WERI-Rb-1 (cell line): Measurements from ENCODE around the gene CCDC85B.
A peak's percentile ranks its signal among the peaks of the same experiment; 100 is the strongest.

Experiments used
- DNase-seq: peaks from one replicate; pipeline ENCODE4 v3.0.0-alpha.2; 2020
- H3K27ac ChIP-seq: fragments of 250-450 bp; sonication (Bioruptor Pico); 2 replicates; pipeline ENCODE4 v1.5.1; 2020; ENCODE audit warnings: mild to moderate bottlenecking, moderate library complexity
- H3K27me3 ChIP-seq: fragments of 250-450 bp; sonication (Bioruptor Pico); 2 replicates; pipeline ENCODE4 v1.5.1; 2021; ENCODE audit warnings: mild to moderate bottlenecking, low read depth, moderate library complexity; ENCODE audit not compliant: insufficient read depth, severe bottlenecking
- H3K36me3 ChIP-seq: fragments of 250-450 bp; sonication (Bioruptor Pico); 2 replicates; pipeline ENCODE4 v1.5.1; 2020; ENCODE audit warnings: mild to moderate bottlenecking, moderate library complexity
- H3K4me3 ChIP-seq: 2 replicates; pipeline ENCODE4 v1.5.1; 2011; ENCODE audit warnings: low read depth, mild to moderate bottlenecking, control low read depth, low read length
- H3K9me3 ChIP-seq: fragments of 250-450 bp; sonication (Bioruptor Pico); 2 replicates; pipeline ENCODE4 v1.5.1; 2021; ENCODE audit warnings: mild to moderate bottlenecking, moderate library complexity; ENCODE audit not compliant: severe bottlenecking
- TF ChIP-seq, protein P1 (sequence below): IDR thresholded peaks from 2 replicates; pipeline ENCODE4 v1.5.1; 2011; ENCODE audit warnings: low read depth, mild to moderate bottlenecking, control low read depth, inconsistent platforms, low read length

Gene CCDC85B

DNA sequence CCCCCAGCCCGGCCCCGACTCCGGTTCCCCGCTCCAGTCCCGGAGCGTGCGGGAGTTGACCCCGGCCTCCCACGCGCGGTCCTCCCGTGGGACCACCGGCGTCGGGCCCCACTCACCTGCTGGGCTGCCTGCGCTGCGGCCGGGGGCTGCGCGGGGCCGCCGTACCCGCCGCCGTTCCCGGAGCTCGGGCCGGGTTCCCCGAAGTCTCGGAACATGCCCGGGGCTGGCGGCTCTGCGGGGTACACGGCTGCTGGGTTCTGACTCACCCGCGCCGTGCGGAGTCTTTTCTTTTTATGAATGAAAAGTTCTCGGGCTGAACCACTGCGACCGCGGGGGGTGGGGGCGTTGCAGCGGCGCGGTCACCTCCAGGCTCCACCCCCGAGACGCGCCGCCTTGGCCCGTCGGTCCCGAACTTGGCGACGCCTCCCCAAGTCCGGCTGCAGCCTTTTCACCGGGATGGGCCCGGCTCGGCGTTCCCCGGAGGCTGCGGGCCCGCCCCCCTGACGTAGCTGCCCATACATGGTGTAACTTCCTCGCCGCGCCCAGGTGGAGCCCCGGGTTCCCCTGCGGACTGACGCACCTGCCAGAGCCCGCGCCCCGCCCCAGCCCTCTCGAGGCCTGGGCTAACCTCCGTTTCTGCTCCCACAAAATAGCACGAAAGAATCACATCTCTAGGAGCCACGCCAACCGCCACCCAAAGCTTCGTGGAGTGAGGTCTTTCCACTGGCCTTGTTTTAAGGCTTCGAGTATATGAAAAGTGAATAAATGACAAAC, 9.8 kb downstream of the CCDC85B start, which contains the start of gene FOSL1:
Gene FOSL1 (minus strand): TSS at position 264 of the 774 bp plus-strand sequence. CDS start 49 bp downstream, at position 215.
- TF ChIP-seq, protein P1, sequence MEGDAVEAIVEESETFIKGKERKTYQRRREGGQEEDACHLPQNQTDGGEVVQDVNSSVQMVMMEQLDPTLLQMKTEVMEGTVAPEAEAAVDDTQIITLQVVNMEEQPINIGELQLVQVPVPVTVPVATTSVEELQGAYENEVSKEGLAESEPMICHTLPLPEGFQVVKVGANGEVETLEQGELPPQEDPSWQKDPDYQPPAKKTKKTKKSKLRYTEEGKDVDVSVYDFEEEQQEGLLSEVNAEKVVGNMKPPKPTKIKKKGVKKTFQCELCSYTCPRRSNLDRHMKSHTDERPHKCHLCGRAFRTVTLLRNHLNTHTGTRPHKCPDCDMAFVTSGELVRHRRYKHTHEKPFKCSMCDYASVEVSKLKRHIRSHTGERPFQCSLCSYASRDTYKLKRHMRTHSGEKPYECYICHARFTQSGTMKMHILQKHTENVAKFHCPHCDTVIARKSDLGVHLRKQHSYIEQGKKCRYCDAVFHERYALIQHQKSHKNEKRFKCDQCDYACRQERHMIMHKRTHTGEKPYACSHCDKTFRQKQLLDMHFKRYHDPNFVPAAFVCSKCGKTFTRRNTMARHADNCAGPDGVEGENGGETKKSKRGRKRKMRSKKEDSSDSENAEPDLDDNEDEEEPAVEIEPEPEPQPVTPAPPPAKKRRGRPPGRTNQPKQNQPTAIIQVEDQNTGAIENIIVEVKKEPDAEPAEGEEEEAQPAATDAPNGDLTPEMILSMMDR, result no peak
- Histone ChIP-seq H3K27me3 (no peaks in the 10 kb centered on the region), H3K36me3 (no peaks in the 10 kb centered on the region), H3K4me3 (peak within 1 kb of the TSS; percentile 56), H3K9me3 (no peaks in the 10 kb centered on the region), H3K27ac (no peak within 1 kb of the TSS)
- peak; percentile 77 for DNase-seq

DNA sequence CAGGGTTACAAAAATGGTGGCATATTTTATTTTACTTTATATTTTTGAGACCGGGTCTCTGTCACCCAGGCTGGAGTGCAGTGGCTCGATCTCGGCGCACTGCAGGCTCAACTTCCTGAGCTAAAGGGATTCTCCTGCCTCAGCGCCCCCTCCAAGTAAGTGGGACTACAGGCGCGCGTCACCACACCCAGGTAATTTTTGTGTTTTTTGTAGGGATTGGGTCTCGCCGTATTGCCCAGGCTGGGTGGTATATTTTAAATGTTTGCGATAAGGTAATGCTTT, 10.4 kb downstream of the CCDC85B start:
- H3K27ac ChIP-seq, result no peak overlapping the region
- TF ChIP-seq, protein P1, result no peak

DNA sequence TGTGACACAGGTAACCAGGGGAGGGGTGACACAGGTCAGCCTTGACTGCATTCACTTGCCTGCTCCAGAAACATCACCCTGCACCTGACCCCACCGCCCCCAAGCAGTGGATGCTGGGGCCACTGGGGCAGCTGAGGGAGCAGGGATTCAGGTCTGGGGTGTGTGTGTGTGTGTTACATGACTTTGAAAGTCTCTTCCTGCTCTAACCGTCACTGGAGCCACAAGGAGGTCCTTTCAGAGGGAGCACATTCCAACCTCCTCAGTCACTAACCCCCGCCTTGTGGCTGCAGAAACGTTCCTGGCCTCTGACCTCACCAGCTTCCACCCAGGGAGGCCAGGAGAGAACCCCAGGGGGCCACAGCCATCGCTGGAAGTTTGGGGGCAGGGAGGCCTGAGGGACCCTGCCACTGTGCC, 12.6 kb downstream of the CCDC85B start:
- Histone ChIP-seq H3K4me3 (no peak overlapping the region), H3K36me3 (no peaks in the 10 kb centered on the region), H3K27me3 (no peaks in the 10 kb centered on the region), H3K9me3 (no peaks in the 10 kb centered on the region), H3K27ac (no peak overlapping the region)
- DNase-seq, result no peak
- TF ChIP-seq, protein P1, result no peak

More for the DNA sequence above, 10.4 kb downstream of the CCDC85B start:
- Histone ChIP-seq H3K36me3 (no peaks in the 10 kb centered on the region), H3K27me3 (no peaks in the 10 kb centered on the region), H3K4me3 (peak overlapping the region; percentile 56), H3K9me3 (no peaks in the 10 kb centered on the region)
- DNase-seq, result no peak

DNA sequence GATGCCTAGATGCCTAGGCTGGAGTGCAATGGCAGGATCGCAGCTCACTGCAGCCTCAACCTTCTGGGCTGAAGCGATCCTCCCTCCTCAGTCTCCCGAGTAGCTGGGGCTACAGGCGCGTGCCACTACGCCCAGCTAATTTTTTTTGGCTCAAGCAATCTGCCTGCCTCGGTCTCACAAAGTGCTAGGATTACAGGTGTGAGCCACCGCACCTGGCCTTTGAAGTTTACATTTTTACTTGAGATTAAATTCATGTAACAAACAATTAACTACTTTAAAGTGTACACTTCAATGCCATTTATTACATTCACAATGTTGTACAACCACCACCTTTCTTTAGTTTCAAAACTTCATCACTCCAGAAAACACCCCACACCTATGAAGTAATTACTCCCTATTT, 13.2 kb downstream of the CCDC85B start:
- Histone ChIP-seq H3K27me3 (no peaks in the 10 kb centered on the region), H3K4me3 (no peak overlapping the region), H3K36me3 (no peaks in the 10 kb centered on the region), H3K9me3 (no peaks in the 10 kb centered on the region), H3K27ac (no peak overlapping the region)
- TF ChIP-seq, protein P1, result no peak
- DNase-seq, result no peak

DNA sequence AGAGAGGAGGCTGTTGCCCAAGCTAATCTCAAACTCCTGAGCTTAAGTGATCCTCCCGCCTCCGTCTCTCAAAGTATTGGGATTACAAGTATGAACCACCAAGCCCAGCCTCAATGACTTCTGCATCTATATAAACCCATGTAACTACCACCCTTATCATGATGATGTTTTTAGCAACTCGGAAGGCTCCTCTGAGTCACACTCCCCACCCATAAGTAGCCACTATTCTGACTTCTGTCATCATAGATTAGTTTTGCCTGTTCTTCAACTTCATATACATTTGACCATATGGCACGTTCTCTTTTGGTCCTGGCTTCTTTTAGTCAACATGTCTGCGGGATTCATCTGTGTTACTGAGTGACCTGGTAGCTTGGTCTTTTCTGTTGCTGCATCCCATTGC, 16.1 kb downstream of the CCDC85B start:
- Histone ChIP-seq H3K36me3 (no peaks in the 10 kb centered on the region), H3K27ac (no peak overlapping the region), H3K4me3 (no peak overlapping the region), H3K27me3 (no peaks in the 10 kb centered on the region), H3K9me3 (no peaks in the 10 kb centered on the region)
- TF ChIP-seq, protein P1, result no peak
- DNase-seq, result no peak

DNA sequence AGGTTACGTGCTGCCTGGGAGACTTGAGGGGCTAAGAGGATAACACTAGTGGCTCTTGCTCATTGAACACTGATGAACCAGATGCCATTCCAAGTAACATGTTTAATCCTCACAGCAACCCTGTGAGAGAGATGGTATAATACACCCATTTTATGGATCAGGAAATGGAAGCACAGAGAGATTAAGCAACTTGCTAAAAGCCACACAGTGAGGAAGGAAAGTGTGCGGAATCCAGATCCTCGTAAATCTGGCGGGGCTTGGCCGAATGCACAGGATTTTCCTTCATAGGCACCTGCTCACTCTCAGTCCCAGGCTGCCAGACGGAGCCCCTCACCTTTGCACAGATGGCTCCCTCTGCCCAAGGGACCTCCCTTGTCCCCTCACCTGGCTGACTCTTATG, 17.4 kb downstream of the CCDC85B start:
- H3K36me3 ChIP-seq, result no peaks in the 10 kb centered on the region
- no peak for DNase-seq
- H3K9me3 ChIP-seq, result no peaks in the 10 kb centered on the region
- TF ChIP-seq, protein P1, result no peak
- no peak overlapping the region for H3K27ac ChIP-seq
- H3K27me3 ChIP-seq, result no peaks in the 10 kb centered on the region
- no peak overlapping the region for H3K4me3 ChIP-seq
